Muscle layer of colon (tissue), 2 donors: ENCODE data around the gene TPM4.
A peak's percentile ranks its signal among the peaks of the same experiment; 100 is the strongest.

ENCODE experiments used
- H3K27ac ChIP-seq: one replicate; pipeline ENCODE4 v1.7.0; 2013; ENCODE audit warnings: low read depth, mild to moderate bottlenecking, low read length, moderate library complexity
- H3K27me3 ChIP-seq, 2 donors: one replicate each; pipeline ENCODE4 v1.7.0; 2013; ENCODE audit warnings: low read length in 2 of 2, mild to moderate bottlenecking in 2 of 2; ENCODE audit not compliant: insufficient read depth in 2 of 2, control insufficient read depth in 1 of 2
- H3K36me3 ChIP-seq: one replicate; pipeline ENCODE4 v1.7.0; 2013; ENCODE audit warnings: mild to moderate bottlenecking, low read length; ENCODE audit not compliant: insufficient read depth
- H3K4me1 ChIP-seq: one replicate; pipeline ENCODE4 v1.7.0; 2013; ENCODE audit warnings: mild to moderate bottlenecking, low read length; ENCODE audit not compliant: insufficient read depth
- H3K4me3 ChIP-seq, 2 donors: one replicate each; pipeline ENCODE4 v1.7.0; 2013; ENCODE audit warnings: low read length in 2 of 2, low read depth in 1 of 2, mild to moderate bottlenecking in 1 of 2, moderate library complexity in 1 of 2
- H3K9ac ChIP-seq: one replicate; pipeline ENCODE4 v1.7.0; 2013; ENCODE audit warnings: low read length
- H3K9me3 ChIP-seq: one replicate; pipeline ENCODE4 v1.7.0; 2013; ENCODE audit warnings: mild to moderate bottlenecking, low read length
- donor health status: abdominal sarcoma.
- donor health status: Adenocarcinoma of cecum.

TPM4 gene

DNA sequence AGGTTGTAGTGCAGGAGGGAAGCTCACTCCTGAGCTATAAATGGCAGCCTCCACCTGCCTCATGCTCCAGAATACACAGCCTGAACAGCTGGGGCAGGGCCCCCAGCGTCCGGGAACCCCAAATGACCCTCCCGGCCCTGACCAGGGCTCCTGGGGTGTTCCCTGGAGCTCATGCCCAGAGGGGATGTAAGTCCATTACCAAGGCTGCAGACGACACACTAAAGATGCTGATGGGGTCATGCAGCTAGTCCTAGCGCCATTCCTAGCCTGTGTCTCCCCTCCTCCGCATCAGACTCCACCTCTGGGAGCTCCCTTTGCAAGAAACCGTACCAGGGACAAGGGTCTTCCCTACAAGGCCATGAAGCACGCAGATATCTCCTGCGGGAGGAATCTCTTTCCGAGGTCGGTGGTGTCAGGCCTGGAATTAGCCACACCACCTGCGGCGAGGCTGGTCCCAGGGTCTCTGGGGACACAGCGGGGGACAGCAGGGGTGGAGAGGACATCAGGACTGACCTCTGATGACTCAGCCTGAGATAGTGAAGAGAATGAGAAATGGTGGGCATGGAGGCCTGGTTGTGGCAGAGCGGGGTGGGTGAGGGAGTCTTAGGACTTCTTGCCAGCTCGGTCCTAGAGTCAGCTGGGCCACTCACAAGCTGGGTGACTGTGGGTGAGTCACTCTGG lies 11.9 kb upstream of the TPM4 start:
- no peaks in the 10 kb centered on the region for H3K36me3 ChIP-seq
- H3K4me1 ChIP-seq = peaks cover 10% of the 10 kb centered on the region
- no peak overlapping the region for H3K4me3 ChIP-seq
- no peaks in the 10 kb centered on the region for H3K9me3 ChIP-seq
- H3K27ac ChIP-seq = no peak overlapping the region
- H3K27me3 ChIP-seq = no peaks in the 10 kb centered on the region
- H3K9ac ChIP-seq = no peak overlapping the region

DNA sequence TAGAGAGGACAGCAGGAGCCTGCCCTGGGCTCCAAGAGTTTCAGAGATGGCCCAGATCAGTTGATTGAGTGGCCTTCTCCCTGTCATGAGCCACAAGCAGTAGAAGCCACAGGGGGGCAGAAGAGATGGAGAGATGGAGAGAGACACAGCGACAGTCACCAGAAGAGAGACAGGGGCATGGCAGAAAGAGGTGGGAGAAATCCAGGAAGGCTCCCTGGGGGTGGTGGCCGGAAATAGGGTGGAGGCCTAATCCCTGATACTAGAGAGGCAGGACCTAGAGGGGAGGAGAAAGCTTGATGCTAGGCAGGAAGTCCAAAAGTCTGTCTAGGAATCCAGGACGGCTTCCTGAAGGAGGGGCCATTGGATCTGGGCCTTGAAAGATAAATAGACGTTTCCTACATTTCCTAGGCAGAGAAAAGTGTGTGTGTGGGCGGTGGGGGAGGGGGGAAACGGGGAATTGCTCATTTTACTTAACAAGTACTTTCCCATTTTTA lies 9.6 kb upstream of the TPM4 start:
- H3K4me3 ChIP-seq = no peak overlapping the region
- H3K36me3 ChIP-seq = peaks cover 7% of the 10 kb centered on the region
- H3K4me1 ChIP-seq = peaks cover 20% of the 10 kb centered on the region
- H3K9ac ChIP-seq = peak overlapping the region; percentile 56
- H3K27me3 ChIP-seq = no peaks in the 10 kb centered on the region
- H3K9me3 ChIP-seq = no peaks in the 10 kb centered on the region
- peak overlapping the region; percentile 100 for H3K27ac ChIP-seq

DNA sequence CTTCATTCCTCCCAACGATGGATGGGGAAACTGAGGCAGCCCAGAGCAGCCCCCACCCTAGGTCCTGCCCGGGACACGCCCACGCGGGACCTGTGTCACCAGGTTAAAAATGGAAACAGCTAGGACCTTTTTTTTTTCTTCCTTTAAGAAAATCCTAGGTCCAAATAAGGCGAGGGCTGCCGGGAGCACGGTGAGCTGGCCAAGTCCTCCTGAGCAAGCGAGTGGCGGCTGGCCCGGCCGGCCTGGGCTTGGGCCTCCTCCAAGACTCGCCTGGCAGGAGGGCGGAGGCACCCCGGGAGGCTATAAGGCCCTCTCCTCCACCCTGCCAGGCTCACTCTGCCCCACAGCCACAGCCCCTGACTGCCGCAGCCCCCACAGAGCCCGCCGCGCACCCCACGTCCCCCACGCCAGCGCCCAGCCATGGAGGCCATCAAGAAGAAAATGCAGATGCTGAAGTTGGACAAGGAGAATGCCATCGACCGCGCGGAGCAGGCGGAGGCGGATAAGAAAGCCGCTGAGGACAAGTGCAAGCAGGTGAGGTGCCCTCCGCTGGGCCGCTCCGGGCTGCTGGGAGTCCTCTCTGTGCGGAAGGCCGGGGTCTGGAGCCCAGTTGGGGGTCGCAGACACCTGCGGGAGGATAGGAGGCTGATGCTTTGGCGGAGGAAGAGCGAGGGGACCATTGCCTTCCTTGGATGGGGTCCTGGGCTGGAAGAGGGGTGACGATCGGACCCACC lies 8.9 kb upstream of the TPM4 start:
- Histone ChIP-seq H3K36me3 (peaks cover 7% of the 10 kb centered on the region), H3K27me3 (no peaks in the 10 kb centered on the region), H3K4me1 (peaks cover 28% of the 10 kb centered on the region), H3K4me3 (peak overlapping the region; percentile 92 to 93), H3K27ac (peak overlapping the region; percentile 100), H3K9ac (peak overlapping the region; percentile 97), H3K9me3 (no peaks in the 10 kb centered on the region)

GRCh38 chr19:16068696-16069259 lies 7.5 kb upstream of the TPM4 start:
- Histone ChIP-seq H3K36me3 (peaks cover 16% of the 10 kb centered on the region), H3K27me3 (no peaks in the 10 kb centered on the region), H3K4me3 (peak overlapping the region; percentile 92 to 93), H3K9ac (peak overlapping the region; percentile 97), H3K4me1 (peaks cover 42% of the 10 kb centered on the region), H3K27ac (peak overlapping the region; percentile 100), H3K9me3 (no peaks in the 10 kb centered on the region)

- Histone ChIP-seq H3K27ac (peak overlapping the region; percentile 100), H3K4me3 (peak overlapping the region; percentile 92 to 93), H3K9me3 (no peaks in the 10 kb centered on the region), H3K9ac (peak overlapping the region; percentile 97), H3K27me3 (no peaks in the 10 kb centered on the region), H3K36me3 (peaks cover 24% of the 10 kb centered on the region), H3K4me1 (peaks cover 53% of the 10 kb centered on the region)
Observed at GRCh38 chr19:16069813-16070365, 6.4 kb upstream of the TPM4 start.

- H3K27me3 ChIP-seq = no peaks in the 10 kb centered on the region
- peaks cover 24% of the 10 kb centered on the region for H3K36me3 ChIP-seq
- peak overlapping the region; percentile 92 to 93 for H3K4me3 ChIP-seq
- H3K4me1 ChIP-seq = peaks cover 57% of the 10 kb centered on the region
- H3K27ac ChIP-seq = peak overlapping the region; percentile 100
- no peaks in the 10 kb centered on the region for H3K9me3 ChIP-seq
- H3K9ac ChIP-seq = peak overlapping the region; percentile 97
Observed at GRCh38 chr19:16070366-16070990, 5.8 kb upstream of the TPM4 start.

GRCh38 chr19:16071072-16071691 lies 5.1 kb upstream of the TPM4 start:
- peaks cover 24% of the 10 kb centered on the region for H3K36me3 ChIP-seq
- H3K4me3 ChIP-seq = peak overlapping the region in 1 of 2 donors; percentile 92
- peak overlapping the region; percentile 97 for H3K9ac ChIP-seq
- H3K9me3 ChIP-seq = no peaks in the 10 kb centered on the region
- no peaks in the 10 kb centered on the region for H3K27me3 ChIP-seq
- H3K4me1 ChIP-seq = peaks cover 61% of the 10 kb centered on the region
- H3K27ac ChIP-seq = peak overlapping the region; percentile 100

DNA sequence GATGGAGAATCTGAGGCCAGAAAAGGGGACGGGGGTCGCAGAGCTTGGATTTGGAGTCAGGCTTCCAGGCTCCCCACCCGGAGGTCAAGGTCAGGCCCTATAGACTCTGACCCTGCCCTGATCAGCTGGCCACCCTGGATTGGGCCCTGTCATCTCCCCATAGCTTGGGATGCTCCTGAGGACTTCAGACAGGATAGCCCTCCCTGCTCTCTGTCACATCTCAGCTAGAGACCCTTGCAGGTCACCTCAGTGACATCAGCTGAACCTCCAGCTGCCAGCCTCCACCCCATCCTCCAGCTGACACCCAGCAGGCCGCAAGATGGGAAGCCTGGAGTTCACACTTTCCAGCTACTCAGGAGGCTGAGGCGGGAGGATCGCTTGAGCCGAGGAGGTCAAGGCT lies 2.8 kb upstream of the TPM4 start:
- Histone ChIP-seq H3K4me3 (no peak overlapping the region), H3K9ac (no peak overlapping the region), H3K4me1 (peaks cover 58% of the 10 kb centered on the region), H3K9me3 (no peaks in the 10 kb centered on the region), H3K27ac (peak overlapping the region; percentile 98), H3K36me3 (peaks cover 24% of the 10 kb centered on the region), H3K27me3 (no peaks in the 10 kb centered on the region)

GRCh38 chr19:16073988-16074387 lies 2.3 kb upstream of the TPM4 start:
- Histone ChIP-seq H3K9me3 (no peaks in the 10 kb centered on the region), H3K27me3 (no peaks in the 10 kb centered on the region), H3K36me3 (peaks cover 25% of the 10 kb centered on the region), H3K27ac (peak overlapping the region; percentile 98), H3K9ac (no peak overlapping the region), H3K4me1 (peaks cover 64% of the 10 kb centered on the region), H3K4me3 (no peak overlapping the region)

DNA sequence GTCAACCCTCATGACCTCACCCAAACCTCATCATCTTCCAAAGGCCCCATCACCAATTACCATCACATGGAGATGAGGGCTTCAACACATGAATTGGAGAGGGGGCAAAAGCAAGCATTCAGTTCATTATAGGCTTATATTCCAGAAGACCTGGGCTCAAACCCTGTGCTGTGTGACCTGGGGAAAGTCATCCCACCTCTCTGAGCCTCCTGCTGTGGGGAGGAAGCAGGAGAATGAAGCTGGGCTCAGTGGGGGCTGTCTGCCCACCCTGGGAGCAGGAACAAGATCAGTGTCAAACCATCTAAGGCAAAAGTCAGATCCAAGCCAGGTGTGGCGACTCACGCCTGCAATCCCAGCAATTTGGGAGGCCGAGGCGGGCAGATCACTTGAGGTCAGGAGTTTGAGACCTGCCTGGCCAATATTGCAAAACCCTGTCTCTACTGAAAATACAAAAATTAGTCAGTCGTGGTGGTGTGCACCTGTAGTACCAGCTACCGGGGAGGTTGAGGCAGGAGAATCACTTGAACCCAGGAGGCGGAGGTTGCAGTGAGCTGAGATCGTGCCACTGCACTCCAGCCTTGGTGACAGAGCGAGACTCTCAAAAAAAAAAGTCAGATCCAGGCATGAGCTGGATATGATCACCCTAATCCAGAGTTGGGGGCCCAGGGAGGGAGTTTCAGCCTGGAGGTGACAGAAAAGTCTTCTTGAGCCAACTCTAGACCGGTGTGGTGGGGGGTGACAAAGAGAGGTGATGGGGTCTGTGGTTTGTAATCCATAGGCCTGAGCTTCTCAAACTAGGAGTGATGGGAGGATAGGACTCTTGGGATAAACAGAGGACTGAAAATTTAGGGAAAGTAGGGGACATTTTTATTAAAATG lies 1.6 kb upstream of the TPM4 start:
- Histone ChIP-seq H3K27me3 (no peaks in the 10 kb centered on the region), H3K36me3 (peaks cover 30% of the 10 kb centered on the region), H3K27ac (peak overlapping the region; percentile 98), H3K4me3 (no peak overlapping the region), H3K4me1 (peaks cover 70% of the 10 kb centered on the region), H3K9ac (peak overlapping the region; percentile 98), H3K9me3 (no peaks in the 10 kb centered on the region)
